GM19468 (cell line): ENCODE results near the gene PCDH1.
"Not testable (repeated sequence)": the region's sequence is repeated elsewhere in the genome, so short reads cannot be mapped to it uniquely, and the experiment has no call there.

ENCODE experiments used
- ATAC-seq: cut with Tn5 transposase; IDR thresholded peaks from one replicate; pipeline ENCODE4 v1.9.1; 2021; ENCODE audit warnings: mild to moderate bottlenecking, moderate library complexity, moderate number of reproducible peaks; ENCODE audit not compliant: unreplicated experiment; ENCODE audit errors: extremely low read depth

PCDH1 gene

DNA sequence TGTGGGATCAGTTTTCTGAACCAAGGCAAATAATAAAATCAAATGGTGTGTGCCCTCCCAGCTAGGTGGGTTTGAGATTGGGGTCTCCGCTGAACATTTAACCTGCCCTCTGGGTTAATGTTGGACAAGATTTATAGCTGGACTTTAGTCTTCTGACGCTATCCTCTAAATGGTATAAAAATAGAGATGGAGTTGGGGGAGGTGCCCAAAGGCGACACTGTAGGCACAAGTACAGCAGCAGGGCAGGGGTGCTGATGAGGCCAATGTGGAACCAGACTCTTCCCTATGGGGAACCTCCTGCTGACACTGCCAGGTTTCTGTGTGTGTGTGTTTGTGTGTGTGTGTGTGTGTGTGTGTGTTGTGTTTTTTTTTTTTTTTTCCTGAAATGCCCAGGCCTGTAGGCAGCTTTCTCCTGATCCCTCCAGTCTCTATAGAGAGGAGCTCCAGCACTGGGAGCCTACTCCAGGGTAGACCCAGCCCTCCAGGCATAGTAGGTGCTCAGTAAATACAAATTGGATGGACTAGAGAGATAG is 37.9 kb downstream of the PCDH1 start:
- ATAC-seq = no peak

DNA sequence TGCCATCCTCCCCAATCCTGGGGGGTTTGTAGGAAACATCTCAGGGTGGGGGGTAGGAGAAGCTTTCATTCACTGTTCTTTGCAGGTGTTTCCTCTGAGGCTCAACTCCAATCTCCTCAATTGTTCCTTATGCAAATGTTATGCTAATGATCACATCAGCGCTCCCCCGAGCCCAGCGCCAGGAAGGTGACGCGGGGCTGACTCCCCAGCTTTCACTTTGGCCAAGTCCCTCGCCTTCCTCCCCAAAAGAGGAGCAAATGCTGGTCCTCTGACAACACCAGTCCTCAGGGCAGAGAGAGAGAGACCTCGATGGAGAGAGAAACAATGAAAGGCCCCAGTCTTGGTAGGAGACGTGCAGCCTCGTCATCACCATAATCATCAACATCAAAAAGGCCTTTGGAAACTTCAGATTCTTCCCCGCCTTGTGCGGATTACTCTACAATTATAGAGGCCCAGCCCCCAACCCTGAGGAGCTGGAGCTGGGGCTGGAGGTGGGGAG is 39.1 kb downstream of the PCDH1 start:
- no peak for ATAC-seq

DNA sequence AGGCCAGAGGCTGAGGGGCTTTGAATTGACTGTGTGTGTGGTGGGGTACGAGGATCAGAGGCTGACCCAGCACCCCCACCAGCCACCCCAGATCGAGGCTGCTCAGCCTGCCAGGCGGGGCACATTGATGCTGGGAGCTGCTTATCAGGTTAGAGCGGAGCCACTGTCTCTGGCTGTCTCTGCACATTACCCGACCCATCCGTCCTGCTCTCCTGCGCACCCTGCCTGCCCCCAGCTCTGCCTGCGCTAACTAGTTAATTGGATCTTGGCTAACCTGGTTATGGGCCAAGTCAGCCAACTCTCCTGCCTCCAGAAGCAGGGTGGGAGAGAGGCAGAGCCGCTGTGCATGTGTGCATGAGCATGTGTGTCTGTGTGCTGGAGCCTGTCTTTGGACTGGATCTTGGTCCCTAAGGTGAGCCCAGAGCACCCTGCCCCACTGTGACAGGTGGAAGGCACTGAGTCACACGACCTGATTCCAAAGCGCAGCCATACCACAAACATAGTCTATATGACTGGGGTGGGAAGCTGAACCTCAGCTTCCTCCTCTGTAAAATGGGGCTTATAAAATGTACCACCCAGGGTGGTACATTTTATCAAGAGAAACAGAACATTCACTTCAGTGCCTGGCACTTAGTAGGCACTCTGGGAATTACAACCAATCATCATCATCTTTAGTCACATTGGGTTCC is 39.7 kb downstream of the PCDH1 start:
- no peak for ATAC-seq

DNA sequence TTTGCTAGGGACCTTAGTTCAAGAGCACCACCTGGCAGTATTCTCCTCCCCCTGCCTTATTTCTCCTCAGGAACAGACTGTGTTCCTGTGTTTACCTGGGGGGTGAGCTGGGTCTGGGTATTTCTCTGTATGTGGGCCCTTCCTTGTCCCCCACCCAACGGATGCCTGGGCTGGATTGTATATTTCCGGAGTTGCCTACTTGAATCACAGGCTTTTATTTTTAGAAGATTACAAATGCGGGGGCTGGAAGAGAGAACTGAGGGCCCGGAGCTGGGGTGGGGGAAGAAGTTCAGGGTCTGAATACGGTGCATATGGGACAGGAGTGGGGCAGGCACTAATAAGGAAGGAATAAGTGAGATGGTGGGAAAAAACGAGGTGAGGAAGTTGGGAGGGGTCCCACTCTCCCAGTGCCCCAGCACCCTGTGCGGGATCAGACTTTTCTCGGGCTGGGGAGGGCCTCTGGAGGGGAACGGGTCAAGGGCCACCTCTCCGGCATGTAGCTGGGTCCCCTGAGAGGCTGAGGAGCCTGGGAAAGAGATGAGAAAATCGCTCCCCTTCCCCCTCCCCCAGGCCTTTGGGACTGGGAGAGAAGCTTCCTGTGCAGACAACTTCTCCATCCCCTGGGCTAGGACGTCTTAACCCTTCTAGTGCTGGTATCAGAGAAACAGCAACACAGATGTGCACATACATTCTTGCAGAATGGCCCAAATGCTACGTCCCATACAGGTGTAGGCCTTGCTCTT is 42.1 kb downstream of the PCDH1 start:
- no peak for ATAC-seq

DNA sequence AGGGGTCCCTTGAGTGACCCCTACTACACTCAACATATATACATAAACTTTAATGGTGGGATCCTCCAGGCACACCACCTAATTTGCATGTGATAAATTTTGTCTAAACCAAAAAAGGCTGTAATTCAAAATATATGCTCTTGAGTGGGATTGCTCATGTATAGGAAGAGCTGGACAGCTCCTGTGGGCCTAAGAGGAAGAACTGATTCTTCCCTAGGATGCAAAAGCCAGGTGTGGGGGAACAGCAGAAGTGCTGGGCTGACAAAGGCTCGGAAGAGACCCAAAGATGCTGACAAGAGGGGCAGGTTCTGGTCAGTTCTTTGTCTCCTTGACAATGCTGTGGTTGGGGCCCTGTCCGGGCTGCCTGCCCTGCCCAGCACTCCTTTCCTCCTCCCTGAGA is 43.9 kb downstream of the PCDH1 start:
- no peak for ATAC-seq

DNA sequence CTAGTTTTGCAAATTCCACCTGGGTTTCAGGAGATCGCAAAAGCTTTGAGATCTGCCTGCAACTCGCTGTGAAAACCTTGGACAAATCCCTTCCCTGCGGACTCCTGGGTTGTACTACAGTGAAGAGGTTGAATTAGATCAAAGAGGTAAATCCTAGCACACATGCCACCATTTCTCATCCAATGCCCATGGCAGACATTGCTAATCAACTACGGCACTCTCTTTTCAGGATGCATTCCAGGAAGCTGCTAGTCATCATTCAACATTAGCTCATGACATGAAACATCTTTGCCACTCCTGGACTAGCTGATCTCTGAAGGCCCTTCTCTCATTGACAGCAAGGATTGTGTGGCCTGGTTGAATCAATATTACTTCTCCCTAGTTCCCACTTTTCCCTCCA is 46.1 kb downstream of the PCDH1 start:
- no peak for ATAC-seq

DNA sequence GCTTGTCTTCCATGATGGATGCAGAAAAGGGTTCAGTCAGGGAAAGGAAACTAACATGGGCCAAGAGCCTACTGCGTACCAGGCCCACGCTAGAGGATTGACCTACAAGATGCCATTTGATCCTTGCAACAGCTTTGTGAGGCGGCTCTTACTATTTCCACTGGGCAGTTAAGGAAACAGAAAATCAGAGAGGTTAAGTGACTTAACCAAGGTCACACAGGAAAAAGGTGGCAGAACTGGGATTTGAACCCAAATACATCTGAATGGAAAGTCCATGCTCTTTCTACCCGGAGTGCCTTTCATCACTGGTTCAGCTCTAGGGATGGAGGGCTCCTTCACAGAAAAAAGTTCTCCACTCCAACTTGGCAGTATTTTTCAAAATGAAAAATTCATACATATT is 50.0 kb downstream of the PCDH1 start:
- no peak for ATAC-seq

DNA sequence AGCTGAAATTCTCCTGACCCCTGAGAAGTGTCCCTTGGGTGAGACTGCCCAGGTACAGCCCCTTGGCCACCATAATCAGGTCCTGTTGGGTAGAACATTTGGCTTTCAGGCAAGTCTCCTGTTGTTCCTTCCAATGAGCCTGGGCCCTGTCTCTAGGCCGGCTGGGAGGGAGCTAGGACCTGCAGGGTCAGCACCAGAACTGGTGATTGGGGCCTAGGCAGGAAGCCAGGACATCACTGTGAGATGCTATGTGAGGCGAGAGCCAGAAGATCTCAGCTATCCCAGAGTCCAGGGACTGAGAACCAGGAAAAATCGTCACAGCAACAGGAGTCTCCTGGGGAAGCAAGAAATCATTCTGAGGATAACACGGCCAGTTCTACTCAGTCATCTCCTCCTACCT is 51.5 kb downstream of the PCDH1 start:
- no peak for ATAC-seq

DNA sequence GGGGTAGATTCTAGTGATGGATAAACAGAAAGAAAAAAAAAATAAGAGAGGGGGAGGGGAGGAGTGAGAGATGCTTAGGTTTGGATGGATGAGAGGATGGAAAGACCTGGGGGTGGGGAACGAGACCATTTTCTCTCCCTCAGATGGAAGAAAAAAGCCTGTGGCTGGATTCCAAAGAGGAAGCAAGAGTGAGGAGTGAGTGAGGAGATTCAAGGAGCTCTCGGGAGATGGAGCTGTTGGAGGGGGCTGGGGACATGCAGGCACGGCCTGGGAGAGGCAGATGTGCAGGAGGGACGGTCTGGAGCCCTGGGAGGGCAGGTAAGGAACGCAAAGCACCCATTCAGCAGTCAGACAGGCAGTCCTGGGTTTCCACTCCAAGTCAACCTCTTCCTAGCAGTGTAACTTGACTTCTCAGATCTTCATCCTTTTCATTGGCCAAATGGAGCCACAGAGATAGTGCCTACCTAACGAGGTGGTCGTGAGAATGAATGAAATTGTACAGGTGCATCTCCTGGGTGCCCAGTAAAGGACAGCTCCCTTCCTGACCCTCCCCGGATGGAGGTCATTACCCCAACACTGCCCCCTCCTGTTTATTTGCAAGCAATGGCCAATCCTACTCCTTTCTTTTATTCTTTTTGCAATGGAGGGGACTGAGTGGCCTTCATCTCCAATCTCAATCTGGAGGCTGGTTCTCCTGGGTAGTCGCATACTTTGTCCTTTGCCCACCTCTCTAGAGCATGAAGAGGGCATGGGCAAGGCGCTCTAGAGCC is 52.2 kb downstream of the PCDH1 start:
- ATAC-seq = no peak

DNA sequence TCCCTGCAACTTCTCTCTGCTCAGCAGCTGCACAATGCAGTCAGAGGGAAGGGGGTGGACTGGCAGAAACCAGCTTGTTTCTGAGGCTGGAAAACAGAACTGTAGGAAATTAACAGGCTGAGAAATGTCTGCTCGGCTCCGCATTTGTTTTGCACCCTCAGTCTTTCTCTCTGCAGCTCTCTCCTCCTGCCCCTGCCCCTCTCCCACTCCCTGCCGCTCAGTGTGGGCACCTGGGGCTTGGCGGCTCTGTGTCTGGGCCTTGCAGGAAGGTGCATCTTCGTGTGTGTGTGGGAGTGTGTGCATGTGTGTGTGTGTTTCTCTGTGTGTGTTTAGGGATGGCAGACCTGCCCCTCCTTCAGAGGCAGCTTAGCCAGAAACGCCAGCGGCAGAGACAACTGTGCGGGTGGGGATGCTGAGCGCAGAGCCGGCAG is 53.0 kb downstream of the PCDH1 start:
- no peak for ATAC-seq

DNA sequence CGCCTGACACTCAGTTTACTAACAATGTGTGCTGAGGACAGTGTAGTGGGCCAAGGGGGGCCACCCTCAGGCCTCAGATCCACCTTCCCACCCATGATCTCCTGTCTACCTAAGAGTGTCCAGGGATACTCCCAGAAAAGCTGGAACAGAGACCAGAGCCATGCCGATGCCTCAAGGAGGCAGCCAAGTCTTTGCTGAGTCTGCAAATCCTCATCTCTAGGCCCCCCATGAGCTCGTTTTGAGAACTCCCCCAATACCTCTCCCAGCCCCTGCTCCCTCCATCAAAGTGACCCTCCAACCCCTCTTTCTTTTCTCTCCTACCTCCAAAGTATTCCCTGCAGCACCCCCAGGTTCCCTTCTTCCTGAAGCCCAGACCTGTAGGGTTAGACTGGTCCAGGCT is 53.5 kb downstream of the PCDH1 start:
- no peak for ATAC-seq

DNA sequence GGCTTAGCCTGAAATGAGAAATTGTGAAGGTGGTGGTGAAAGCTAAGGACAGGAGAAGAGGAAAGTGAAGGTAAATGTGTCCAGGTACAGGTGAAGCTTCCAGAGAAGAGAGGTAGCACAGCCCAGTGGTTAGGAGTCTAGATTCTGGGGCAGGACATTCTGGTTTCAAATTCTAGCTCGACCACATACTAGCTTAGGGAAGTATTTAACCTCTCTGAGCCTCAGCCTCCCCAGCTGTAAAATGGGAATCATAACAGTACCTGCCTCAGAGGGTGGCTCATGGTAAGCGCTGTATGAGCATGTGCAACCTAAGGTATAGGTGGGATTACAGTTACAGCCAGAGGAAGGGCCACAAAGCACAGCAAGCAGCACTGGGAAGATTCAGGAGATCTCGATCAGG is 55.2 kb downstream of the PCDH1 start:
- ATAC-seq = no peak

DNA sequence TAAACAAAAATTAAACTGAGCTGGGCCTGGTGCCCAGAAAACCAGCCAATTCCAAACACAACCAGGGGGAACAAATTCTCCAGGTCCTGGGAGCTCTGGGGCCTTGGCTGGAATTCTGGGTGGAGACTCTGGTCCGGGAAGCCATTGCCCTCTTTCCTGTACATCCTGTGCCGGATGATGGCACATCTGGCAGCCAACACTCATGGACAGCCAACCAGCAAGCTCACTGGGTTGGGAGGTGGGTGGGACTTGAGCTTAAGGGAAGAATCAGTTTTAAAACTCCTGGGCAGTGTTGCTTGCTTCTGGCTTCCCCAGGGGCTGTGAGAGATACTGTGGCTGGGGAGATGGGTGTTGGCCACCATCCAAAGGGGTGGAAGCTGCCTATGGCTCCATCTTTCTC is 56.1 kb downstream of the PCDH1 start:
- no peak for ATAC-seq

DNA sequence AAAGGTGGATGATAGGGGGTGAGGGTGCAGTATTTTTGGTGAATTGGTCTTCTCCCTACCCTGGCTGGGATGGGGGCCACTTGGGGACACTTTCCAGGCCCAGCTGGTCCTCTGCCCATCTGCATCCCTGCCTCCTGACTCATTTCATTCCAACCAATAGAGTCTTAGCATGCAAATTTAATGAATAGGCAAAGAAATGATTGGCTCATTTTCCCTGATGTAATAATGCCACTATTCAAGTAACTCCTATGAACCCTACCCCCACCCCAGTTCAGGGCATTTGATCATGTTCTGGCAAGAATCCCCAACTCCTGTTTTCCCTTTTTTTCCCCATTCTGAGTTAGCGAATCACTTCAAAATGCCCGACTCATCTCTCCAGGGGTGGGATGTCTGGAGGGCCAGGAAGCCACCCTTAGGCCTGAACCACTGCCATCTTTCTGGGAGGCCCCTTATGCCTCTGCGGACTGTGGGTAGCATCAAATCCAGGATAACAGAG is 56.7 kb downstream of the PCDH1 start:
- no peak for ATAC-seq

DNA sequence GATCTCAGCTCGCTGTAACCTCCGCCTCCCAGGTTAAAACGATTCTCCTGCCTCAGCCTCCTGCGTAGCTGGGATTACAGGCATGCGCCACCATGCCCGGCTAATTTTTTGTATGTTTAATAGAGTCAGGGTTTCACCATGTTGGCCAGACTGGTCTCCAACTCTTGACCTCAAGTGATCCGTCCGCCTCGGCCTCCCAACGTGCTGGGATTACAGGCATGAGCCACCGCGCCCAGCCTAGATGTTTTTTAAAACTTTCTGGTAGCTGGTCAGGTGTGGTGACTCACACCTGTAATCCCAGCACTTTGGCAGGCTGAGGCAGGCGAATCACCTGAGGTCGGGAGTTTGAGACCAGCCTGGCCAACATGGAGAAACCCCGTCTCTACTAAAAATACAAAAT is 57.5 kb downstream of the PCDH1 start:
- ATAC-seq = not testable (repeated sequence)

DNA sequence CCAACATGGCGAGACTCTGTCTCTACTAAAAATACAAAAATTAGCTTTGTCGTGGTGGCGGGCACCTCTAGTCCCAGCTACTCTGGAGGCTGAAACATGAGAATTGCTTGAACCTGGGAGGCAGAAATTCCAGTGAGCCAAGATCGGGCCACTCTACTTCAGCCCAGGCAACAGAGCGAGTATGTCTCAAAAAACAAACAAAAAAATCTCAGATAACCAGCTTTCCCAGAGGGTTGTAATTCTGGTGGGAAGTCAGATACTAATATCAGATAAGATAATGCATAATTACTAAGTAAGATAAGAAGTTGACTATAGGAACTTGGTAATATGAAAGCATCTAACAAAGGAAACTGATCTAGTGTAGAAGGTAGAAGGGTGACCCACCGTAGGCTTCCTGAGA is 60.6 kb downstream of the PCDH1 start:
- no peak for ATAC-seq

DNA sequence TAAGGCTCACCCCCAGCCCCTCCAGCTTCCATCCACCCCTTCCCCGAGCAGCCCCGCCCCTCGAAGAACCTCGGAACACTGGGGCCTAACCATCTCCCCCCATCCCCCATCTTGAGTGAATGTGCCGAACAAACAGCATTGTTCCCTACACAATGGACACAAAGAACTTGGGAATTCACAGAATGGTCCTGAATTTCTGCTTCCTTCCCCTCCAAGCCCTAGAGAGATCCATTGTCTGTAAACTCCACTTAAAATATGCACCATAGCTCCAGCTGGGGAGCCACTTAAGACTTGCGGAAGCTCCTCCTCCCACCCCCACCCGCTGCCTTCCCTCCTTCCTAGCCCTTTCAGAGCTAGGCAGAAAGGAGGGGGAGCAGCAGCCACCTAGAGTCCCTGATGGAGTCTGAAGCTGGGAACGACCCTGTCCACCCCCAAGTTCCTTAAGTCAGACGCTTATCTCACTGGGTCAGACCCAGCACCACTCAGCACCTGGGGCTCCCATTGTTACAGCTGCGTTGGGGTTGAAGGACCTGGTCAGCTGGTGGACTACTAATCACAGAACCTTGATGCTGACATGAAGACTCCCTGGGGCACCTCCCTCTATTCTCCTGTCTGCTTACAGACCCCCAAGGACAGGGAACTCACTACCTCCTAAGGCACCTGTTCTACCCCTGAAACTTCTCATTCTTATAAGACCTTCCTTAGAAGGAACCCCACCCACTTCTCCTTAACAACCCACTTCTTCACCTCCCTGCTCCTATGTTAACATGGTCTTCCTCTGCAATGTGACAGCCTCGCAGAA is 61.4 kb downstream of the PCDH1 start:
- no peak for ATAC-seq

DNA sequence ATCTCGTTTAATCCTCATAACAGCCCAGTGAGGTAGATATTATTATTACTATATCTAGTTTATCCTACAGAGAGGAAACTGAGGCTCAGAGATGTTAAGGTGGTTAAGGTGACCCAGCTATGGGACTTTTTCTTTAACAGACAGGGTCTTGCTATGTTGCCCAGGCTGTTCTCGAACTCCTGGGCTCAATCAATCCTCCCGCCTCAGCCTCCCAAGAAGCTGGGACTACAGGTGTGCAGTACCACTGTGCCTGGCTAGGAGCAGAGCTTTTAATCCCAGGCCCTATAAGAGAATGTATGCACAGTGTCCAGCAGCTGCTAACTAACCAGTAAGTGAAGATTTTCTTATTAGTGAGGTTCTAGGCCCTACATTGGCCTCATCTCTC is 62.4 kb downstream of the PCDH1 start:
- no peak for ATAC-seq

DNA sequence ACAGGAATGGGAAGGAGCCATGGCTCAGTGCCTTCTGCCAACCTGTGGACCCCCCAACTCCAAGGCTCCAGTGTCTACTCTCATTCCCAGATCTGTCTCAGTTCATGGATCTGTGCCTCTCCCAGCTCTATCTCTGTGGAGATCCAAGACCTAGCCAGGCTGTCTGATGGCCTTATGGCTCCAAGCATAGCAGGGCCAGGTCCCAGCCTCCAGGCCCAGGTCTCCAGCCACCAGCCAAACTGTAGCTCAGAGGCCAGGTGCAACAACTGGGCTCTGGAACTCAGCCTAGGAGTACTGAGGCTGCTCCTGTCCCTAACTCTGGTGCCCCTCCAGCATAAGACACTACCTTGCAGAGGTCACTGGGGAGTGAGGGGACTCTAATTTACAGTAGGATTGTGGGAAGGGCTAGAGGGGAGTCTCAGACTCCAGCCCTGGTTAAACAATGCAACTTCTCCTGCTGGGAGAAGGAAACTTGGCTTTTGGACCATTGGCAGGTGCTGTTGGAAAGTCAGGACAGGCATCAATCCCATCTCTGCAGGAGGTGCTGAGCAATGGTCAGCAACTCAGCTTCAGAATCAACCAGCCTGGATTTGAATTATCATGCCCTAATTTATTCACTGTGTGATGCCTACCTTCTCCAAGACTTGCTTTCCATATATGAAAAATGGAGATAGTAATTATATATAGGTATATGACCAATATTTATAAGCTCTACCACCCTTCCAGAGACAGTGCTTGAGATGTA is 63.0 kb downstream of the PCDH1 start:
- ATAC-seq = no peak
